Gastrocnemius medialis (tissue), 4 donors: ENCODE measurements around the gene HEBP2.
"Not testable (repeated sequence)": the region's sequence is repeated elsewhere in the genome, so short reads cannot be mapped to it uniquely, and the experiment has no call there.

Experiments used
- CTCF ChIP-seq, 5 experiments: fragments of 450-650 bp in 3 of 5; fragments of 200-600 bp in 2 of 5; sonication (generic) in 2 of 5; IDR thresholded peaks in 4 of 5; conservative IDR thresholded peaks in 1 of 5; 1 replicate in 4 of 5; 2 replicates in 1 of 5; pipeline ENCODE4 v1.5.1; 2016 to 2019; ENCODE audit warnings: antibody characterized with exemption in 5 of 5, mild to moderate bottlenecking in 3 of 5, moderate library complexity in 3 of 5
- POLR2A ChIP-seq, 2 donors: fragments of 450-650 bp; IDR thresholded peaks; one replicate each; pipeline ENCODE4 v1.6.1; 2017; ENCODE audit warnings: antibody characterized with exemption in 2 of 2, mild to moderate bottlenecking in 2 of 2, moderate library complexity in 2 of 2

- not testable (repeated sequence) for TF ChIP-seq CTCF (IDR thresholded peaks at IDR 0.05 in 4 of 5, conservative IDR thresholded peaks at IDR 0.05 in 1 of 5); POLR2A (IDR thresholded peaks at IDR 0.05)
These were observed 21.2 kb downstream of the HEBP2 start for GRCh38 chr6:138425256-138425655.
